Caki2 (cell line): ENCODE measurements around the gene MLLT6. TPM values are rescaled to one million over a fixed set of nuclear protein-coding genes. Genes with fewer than 3 reads are reported as not detected.
A peak's percentile ranks its signal among the peaks of the same experiment; 100 is the strongest.

Experiments
- DNase-seq: peaks from one replicate; pipeline ENCODE4 v3.0.0-alpha.2; 2015; ENCODE audit warnings: low read depth
- in situ Hi-C: cut with HindIII; loops from 2 replicates; pipeline ENCODE4 v1.10.0; 2016; ENCODE audit warnings: low sequenced_read_pairs, low pct_unique_long_range_greater_than_20kb, mixed read lengths
- total RNA-seq: library from RNA; depleted of rRNA; stranded (reverse); fragments of >200 nt; shearing (Covaris generic); gene quantifications from 2 replicates; pipeline ENCODE4 v1.2.3, GENCODE V29; 2014; ENCODE audit warnings: low replicate concordance

The MLLT6 gene
- total RNA-seq, 1 experiment from 2014 or later: 27.9 TPM

GRCh38 chr17:38674014-38674748 lies 30.9 kb upstream of the MLLT6 start:
- DNase-seq: no peak
- in situ Hi-C loops: no loop called here

DNA sequence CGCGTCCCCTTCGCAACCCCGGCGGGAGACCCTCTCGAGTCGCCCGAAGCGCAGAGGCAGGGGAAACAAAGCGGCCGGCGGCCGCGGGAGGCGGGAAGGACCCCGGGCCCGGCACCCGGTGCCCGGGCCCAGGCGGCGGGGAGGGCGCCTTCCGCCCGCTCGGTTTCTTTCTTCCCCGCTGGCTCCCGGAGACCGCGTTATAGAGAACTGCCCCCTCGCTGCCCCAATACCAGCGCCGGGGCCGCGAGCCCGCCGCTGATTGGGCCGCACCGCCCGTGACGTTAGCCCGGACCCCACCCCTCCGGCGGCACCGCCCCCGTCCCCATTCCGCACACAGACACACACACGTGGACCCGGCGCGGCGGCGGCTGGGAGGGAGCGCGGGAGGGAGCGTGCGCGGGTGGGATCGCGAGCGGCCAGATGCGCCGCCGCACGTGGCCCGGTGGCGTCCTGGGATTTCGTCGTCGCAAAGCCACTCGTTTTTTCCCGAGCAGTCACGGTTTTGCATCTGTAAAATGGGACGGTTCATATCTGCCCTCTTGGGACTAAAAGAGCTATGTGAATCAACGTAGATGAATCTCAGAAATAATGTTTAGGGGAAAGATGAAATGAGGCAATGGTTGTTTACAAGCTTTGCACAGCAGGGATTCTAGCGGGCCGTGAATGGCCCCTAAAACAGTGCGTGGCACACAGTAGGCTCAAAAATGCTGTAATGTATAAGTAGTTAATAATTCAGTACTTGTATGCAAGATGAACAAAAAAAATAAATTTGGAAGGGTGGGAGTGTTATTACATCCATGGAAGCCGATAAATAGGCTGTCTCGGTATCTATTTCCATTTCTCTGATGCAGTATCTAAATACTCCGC lies 30.1 kb upstream of the MLLT6 start, which contains the start of gene EPOP:
TSS of gene EPOP (minus strand) at position 209 of the 867 bp plus-strand sequence. CDS start 462 bp downstream, outside the sequence.
- in situ Hi-C loops: no loop called here

GRCh38 chr17:38676706-38677504 lies 28.2 kb upstream of the MLLT6 start:
- peak; percentile 84 for DNase-seq
- in situ Hi-C loops: no loop called here

More for the DNA sequence above, 30.1 kb upstream of the MLLT6 start, which contains the start of gene EPOP:
- DNase-seq: peak; percentile 84

GRCh38 chr17:38677819-38678218 lies 27.3 kb upstream of the MLLT6 start:
- DNase-seq: no peak
- in situ Hi-C loops: no loop called here

GRCh38 chr17:38681096-38681495 lies 24.0 kb upstream of the MLLT6 start:
- in situ Hi-C loops: no loop called here
- DNase-seq: no peak

DNA sequence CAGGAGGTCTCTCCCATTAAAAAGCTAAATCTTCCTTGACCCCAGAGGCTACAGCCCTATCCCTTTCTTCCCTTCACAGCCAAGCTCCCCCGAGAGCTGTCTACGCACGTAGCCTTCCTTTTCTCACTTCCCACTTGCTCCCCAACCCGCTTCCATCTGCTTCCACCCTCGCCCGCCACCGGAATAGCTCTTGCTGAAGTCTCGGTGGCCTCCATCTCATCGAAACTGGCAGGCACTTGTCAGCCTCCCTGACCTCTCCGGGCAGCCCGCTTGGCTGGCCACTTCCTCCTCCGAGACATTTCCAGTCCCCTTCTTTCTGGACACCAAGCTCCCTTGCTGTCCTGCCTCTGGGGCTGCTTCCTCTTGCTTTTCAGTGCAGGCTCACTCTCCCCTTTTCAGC lies 19.6 kb upstream of the MLLT6 start:
- in situ Hi-C loops: no loop called here
- no peak for DNase-seq

GRCh38 chr17:38687286-38687685 lies 17.8 kb upstream of the MLLT6 start:
- no peak for DNase-seq
- in situ Hi-C loops: no loop called here

- no peak for DNase-seq
- in situ Hi-C loops: no loop called here
Observed at GRCh38 chr17:38690386-38690785, 14.7 kb upstream of the MLLT6 start.

DNA sequence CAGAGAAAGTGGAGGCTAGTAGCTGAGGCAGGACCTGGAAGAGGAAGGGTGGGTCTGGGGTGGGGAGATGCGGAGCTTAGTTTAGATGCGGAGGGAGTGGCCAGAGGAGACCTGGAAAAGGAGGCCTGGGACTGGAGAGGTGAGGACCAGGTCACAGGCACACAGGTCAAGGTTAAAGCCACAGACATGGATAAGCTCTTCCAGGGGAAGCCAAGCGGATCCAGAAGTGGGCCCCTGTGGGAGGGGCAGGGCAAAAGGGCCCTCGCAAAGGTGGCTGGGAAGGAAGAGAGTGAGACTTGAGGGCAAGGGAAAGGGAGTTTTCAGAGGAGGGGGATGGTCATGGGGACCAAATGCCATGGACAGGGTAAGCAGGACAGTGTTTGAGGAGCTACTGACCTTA lies 13.9 kb upstream of the MLLT6 start:
- DNase-seq: no peak
- in situ Hi-C loops: no loop called here

DNA sequence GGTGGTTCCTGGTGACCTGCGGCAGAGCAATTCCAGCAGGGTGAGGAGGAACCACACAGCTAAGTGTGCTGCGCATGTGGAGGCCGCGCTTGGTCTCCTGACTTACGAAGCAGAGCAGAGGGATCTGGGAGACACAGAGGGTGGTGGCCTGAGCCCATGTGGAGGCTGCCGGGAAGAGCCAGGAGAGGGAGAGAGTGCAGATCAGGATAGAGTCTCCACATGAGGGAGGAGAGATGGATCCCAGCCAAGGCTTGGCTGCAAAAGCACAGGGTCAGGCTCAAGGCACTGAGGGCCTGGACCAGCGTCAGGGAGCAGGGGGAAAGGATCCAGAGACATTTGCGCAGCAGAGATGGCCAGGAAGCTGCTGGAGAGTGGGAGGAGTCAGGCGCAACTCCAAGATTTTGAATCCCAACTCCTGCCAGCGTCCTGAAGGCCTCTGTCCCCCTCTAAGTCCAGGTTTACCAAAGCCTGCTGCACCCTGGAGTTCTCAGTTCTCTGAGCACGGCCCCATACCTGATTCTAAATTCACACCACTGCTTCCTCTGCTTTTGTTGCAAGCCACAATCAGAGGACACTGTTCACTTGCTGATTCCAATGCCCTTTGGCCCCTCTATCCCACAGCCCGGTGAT lies 11.3 kb upstream of the MLLT6 start:
- DNase-seq: no peak
- in situ Hi-C loops: no loop called here

GRCh38 chr17:38697061-38697820 lies 7.8 kb upstream of the MLLT6 start:
- in situ Hi-C loops: no loop called here
- DNase-seq: no peak

- no peak for DNase-seq
- in situ Hi-C loops: no loop called here
Observed at GRCh38 chr17:38698760-38699159, 6.3 kb upstream of the MLLT6 start.

DNA sequence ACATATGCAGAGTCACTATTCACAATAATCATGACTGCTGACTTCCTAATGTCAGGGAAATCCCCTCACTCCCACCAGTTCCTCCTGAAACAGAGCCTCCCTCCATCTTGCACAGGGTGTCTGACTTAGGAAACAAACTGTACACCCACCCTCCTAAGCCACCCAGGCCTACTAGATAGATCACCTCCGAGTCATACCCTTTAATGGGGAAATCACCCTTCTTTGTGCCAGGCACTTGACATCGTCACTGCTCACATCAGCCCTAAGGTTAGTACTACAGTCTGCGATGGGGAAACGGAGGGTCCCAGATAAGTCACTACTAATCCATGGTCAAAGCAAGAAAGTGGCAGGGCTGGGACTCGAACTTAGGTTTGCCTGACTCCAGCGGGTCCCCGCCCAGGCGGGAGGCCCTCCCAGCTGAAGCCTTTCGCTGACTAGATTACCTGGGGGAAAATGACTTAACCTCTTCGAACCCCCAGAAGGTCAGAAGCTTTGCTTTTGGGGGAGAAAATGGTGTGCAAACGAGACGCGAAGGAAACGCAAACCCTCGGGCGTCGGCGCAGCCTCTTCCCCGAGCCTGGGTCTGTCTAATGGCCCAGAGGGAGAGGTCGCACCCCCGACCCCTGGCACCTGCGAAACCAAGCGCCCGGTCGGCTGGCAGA lies 3.4 kb upstream of the MLLT6 start:
- in situ Hi-C loops: no loop called here
- DNase-seq: peak; percentile 77

GRCh38 chr17:38702166-38702915 lies 2.7 kb upstream of the MLLT6 start:
- in situ Hi-C loops: no loop called here
- DNase-seq: peak; percentile 89

DNA sequence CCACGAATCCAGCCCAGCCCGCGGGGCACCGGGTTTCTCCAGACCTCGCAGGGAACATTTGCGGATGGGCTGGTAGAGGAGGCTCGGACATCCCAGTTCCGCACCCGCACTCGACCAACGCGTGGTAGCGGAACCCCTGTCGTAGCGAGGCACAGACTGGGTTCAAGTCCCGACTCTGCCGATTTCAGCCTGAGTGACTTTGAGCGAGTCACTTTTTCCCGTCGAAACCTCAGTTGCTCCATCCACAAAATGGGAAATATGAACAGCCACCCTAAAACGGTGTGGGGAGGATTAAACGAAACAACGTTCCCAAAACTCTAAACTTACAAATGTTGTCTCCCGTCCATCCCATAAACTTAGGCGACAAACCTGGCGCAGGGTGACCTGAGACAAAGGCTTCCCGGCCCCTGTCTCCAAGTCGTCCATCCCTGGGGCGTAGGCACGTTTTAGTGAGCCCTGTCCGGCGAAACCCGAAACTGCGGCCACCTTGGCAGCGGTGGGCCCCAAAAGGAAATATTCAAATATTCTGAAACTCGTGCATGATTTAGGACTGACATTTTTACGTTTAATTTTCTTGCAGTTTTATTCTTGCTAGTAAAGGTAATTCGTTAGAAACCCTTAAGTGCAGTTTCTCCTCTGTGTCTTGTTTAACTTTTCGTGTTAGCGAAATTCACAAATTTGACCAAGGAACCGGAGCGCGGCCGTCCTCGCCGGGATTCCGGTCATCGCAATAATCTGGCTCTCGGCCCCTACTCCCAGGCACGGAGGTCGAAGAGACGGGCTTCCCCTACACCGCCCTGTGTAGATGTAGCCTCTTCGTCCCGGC lies 1.9 kb upstream of the MLLT6 start:
- in situ Hi-C loops: no loop called here
- peak; percentile 31 for DNase-seq
